ENCODE results near the gene ACOT7. TPM values are rescaled to one million over a fixed set of nuclear protein-coding genes. Genes with fewer than 3 reads are reported as not detected.
A peak's percentile ranks its signal among the peaks of the same experiment; 100 is the strongest.
"Not testable (repeated sequence)": the region's sequence is repeated elsewhere in the genome, so short reads cannot be mapped to it uniquely, and the experiment has no call there.

Gene ACOT7
- total RNA-seq, 4 donors from 2014 or later = 18.6 to 29.4 (median 23.2) TPM

GRCh38 chr1:6437012-6437700 is 43.6 kb upstream of the ACOT7 start:
- H3K36me3 ChIP-seq; H3K4me3 ChIP-seq; DNase-seq (ENCODE audit: low spot score in 2 of 2); H3K9me3 ChIP-seq: not testable (repeated sequence)
- TF ChIP-seq EP300 (IDR thresholded peaks at IDR 0.05) (peak in 1 of 2 donors; percentile 33), CTCF (IDR thresholded peaks at IDR 0.05) (peak; percentile 23 to 42 (median 37))
- Histone ChIP-seq H3K27ac (peak overlapping the region in 1 of 4 donors; percentile 72), H3K27me3 (peaks cover 0 to 39% of the 10 kb centered on the region in 2 donors), H3K4me1 (peaks cover 0 to 24% (median 3%) of the 10 kb centered on the region in 4 donors)
- WGBS, 2 donors = 48 to 52% methylated on average over 19 to 22 of the region's 22 CpGs

GRCh38 chr1:6436277-6436676 is 42.7 kb upstream of the ACOT7 start:
- 80 to 84% methylated on average over 3 of the region's 3 CpGs for WGBS, 2 donors
- H3K27me3 ChIP-seq = peaks cover 0 to 33% of the 10 kb centered on the region in 2 donors

GRCh38 chr1:6435547-6435946 is 42.0 kb upstream of the ACOT7 start:
- WGBS, 2 donors = 63 to 82% methylated on average over 3 of the region's 3 CpGs
- Histone ChIP-seq H3K27me3 (peaks cover 0 to 31% of the 10 kb centered on the region in 2 donors), H3K4me1 (peaks cover 0 to 20% (median 3%) of the 10 kb centered on the region in 4 donors), H3K4me3 (no peak overlapping the region), H3K27ac (no peak overlapping the region), H3K36me3 (no peaks in the 10 kb centered on the region), H3K9me3 (no peaks in the 10 kb centered on the region)
- TF ChIP-seq EP300 (IDR thresholded peaks at IDR 0.05) (no peak), POLR2A (IDR thresholded peaks at IDR 0.05) (no peak), CTCF (IDR thresholded peaks at IDR 0.05) (no peak)
- no peak for DNase-seq (ENCODE audit: low spot score in 2 of 2)

More at GRCh38 chr1:6436277-6436676, 42.7 kb upstream of the ACOT7 start:
- peaks cover 0 to 24% (median 3%) of the 10 kb centered on the region in 4 donors for H3K4me1 ChIP-seq
- not testable (repeated sequence) for H3K4me3 ChIP-seq; H3K9me3 ChIP-seq; DNase-seq (ENCODE audit: low spot score in 2 of 2); H3K27ac ChIP-seq; H3K36me3 ChIP-seq

GRCh38 chr1:6435129-6435528 is 41.6 kb upstream of the ACOT7 start:
- no peak overlapping the region for H3K27ac ChIP-seq
- H3K4me1 ChIP-seq = peaks cover 0 to 16% (median under 1%) of the 10 kb centered on the region in 4 donors
- H3K36me3 ChIP-seq = no peaks in the 10 kb centered on the region
- H3K4me3 ChIP-seq = no peak overlapping the region
- no peak for DNase-seq (ENCODE audit: low spot score in 2 of 2)
- no peaks in the 10 kb centered on the region for H3K9me3 ChIP-seq
- 49 to 55% methylated on average over 11 to 15 of the region's 15 CpGs for WGBS, 2 donors
- peaks cover 0 to 32% of the 10 kb centered on the region in 2 donors for H3K27me3 ChIP-seq
- TF ChIP-seq CTCF (IDR thresholded peaks at IDR 0.05) = no peak
- TF ChIP-seq EP300 (IDR thresholded peaks at IDR 0.05) = no peak
- no peak for TF ChIP-seq POLR2A (IDR thresholded peaks at IDR 0.05)

- TF ChIP-seq POLR2A (IDR thresholded peaks at IDR 0.05) (no peak), EP300 (IDR thresholded peaks at IDR 0.05) (no peak), CTCF (IDR thresholded peaks at IDR 0.05) (no peak)
Observed at GRCh38 chr1:6434186-6434585, 40.6 kb upstream of the ACOT7 start.

GRCh38 chr1:6431645-6432579 is 38.3 kb upstream of the ACOT7 start:
- H3K27ac ChIP-seq; H3K4me3 ChIP-seq; DNase-seq (ENCODE audit: low spot score in 2 of 2); H3K9me3 ChIP-seq; H3K4me1 ChIP-seq; H3K36me3 ChIP-seq: not testable (repeated sequence)
- peaks cover 0 to 47% of the 10 kb centered on the region in 2 donors for H3K27me3 ChIP-seq
- 64 to 72% methylated on average over 7 to 9 of the region's 13 CpGs for WGBS, 2 donors

More at GRCh38 chr1:6434186-6434585, 40.6 kb upstream of the ACOT7 start:
- DNase-seq (ENCODE audit: low spot score in 2 of 2) = no peak
- peaks cover 0 to 14% (median 0%) of the 10 kb centered on the region in 4 donors for H3K4me1 ChIP-seq
- no peaks in the 10 kb centered on the region for H3K36me3 ChIP-seq
- no peak overlapping the region for H3K4me3 ChIP-seq
- H3K27ac ChIP-seq = no peak overlapping the region
- H3K9me3 ChIP-seq = no peaks in the 10 kb centered on the region
- H3K27me3 ChIP-seq = peaks cover 0 to 32% of the 10 kb centered on the region in 2 donors
- 84 to 88% methylated on average over 5 of the region's 5 CpGs for WGBS, 2 donors

- not testable (repeated sequence) for H3K27ac ChIP-seq
- peaks cover 0 to 67% of the 10 kb centered on the region in 2 donors for H3K27me3 ChIP-seq
Observed at GRCh38 chr1:6429660-6430411, 36.3 kb upstream of the ACOT7 start.

GRCh38 chr1:6428453-6428852 is 34.9 kb upstream of the ACOT7 start:
- H3K9me3 ChIP-seq; DNase-seq (ENCODE audit: low spot score in 2 of 2); H3K4me3 ChIP-seq; H3K27ac ChIP-seq; H3K36me3 ChIP-seq: not testable (repeated sequence)
- H3K4me1 ChIP-seq = peaks cover 0 to 20% (median 7%) of the 10 kb centered on the region in 4 donors
- peaks cover 0 to 78% of the 10 kb centered on the region in 2 donors for H3K27me3 ChIP-seq
- WGBS, 2 donors = 75% methylated on average over 1 of the region's 6 CpGs; no CpG with 5 or more reads in 1 of the 2 donors

More at GRCh38 chr1:6429660-6430411, 36.3 kb upstream of the ACOT7 start:
- H3K4me1 ChIP-seq; H3K4me3 ChIP-seq; H3K36me3 ChIP-seq; H3K9me3 ChIP-seq; DNase-seq (ENCODE audit: low spot score in 2 of 2): not testable (repeated sequence)
- WGBS, 2 donors = 14 to 28% methylated on average over 12 to 13 of the region's 19 CpGs
